Hepatocyte (in vitro differentiated cells): ENCODE data around the gene NXN. TPM values are rescaled to one million over a fixed set of nuclear protein-coding genes. Genes with fewer than 3 reads are reported as not detected.

Source experiments
- DNase-seq: peaks from one replicate; pipeline ENCODE4 v3.0.0-alpha.2; 2016; ENCODE audit warnings: low spot score
- H2AFZ ChIP-seq: fragments of 200-600 bp; sonication (generic); 2 replicates; pipeline ENCODE4 v1.6.0; 2016; ENCODE audit warnings: antibody characterized with exemption, mild to moderate bottlenecking
- H3K27ac ChIP-seq: fragments of 200-600 bp; sonication (generic); 2 replicates; pipeline ENCODE4 v1.5.1; 2016; ENCODE audit warnings: mild to moderate bottlenecking
- H3K27me3 ChIP-seq: fragments of 200-600 bp; sonication (generic); 2 replicates; pipeline ENCODE4 v1.6.1; 2016
- H3K36me3 ChIP-seq: fragments of 200-600 bp; sonication (generic); replicated peaks from 2 replicates; pipeline ENCODE4 v1.5.1; 2016; ENCODE audit warnings: low read depth; ENCODE audit not compliant: insufficient read depth
- H3K4me1 ChIP-seq: fragments of 200-600 bp; sonication (generic); 2 replicates; pipeline ENCODE4 v1.5.1; 2016; ENCODE audit warnings: mild to moderate bottlenecking, moderate library complexity; ENCODE audit not compliant: insufficient read depth
- H3K4me2 ChIP-seq: fragments of 200-600 bp; sonication (generic); 2 replicates; pipeline ENCODE4 v1.6.0; 2016
- H3K4me3 ChIP-seq: fragments of 200-600 bp; sonication (generic); 2 replicates; pipeline ENCODE4 v1.5.1; 2016; ENCODE audit warnings: mild to moderate bottlenecking
- H3K79me2 ChIP-seq: fragments of 200-600 bp; sonication (generic); 2 replicates; pipeline ENCODE4 v1.6.0; 2017; ENCODE audit warnings: mild to moderate bottlenecking
- H3K9me2 ChIP-seq: fragments of 200-600 bp; sonication (generic); replicated peaks from 2 replicates; pipeline ENCODE4 v1.6.0; 2017; ENCODE audit warnings: mild to moderate bottlenecking; ENCODE audit not compliant: insufficient read depth
- H3K9me3 ChIP-seq: fragments of 200-600 bp; sonication (generic); 2 replicates; pipeline ENCODE4 v1.5.1; 2016; ENCODE audit warnings: low read depth, mild to moderate bottlenecking
- H4K20me1 ChIP-seq: fragments of 200-600 bp; sonication (generic); 2 replicates; pipeline ENCODE4 v1.6.0; 2016; ENCODE audit warnings: mild to moderate bottlenecking; ENCODE audit not compliant: insufficient read depth, poor library complexity, severe bottlenecking
- EZH2 ChIP-seq: fragments of 200-600 bp; sonication (generic); IDR thresholded peaks from 2 replicates; pipeline ENCODE4 v1.6.1; 2016; ENCODE audit warnings: antibody characterized with exemption, mild to moderate bottlenecking, borderline replicate concordance
- EZH2phosphoT487 ChIP-seq: fragments of 200-600 bp; sonication (generic); IDR thresholded peaks from one replicate; pipeline ENCODE4 v1.6.1; 2018; ENCODE audit warnings: antibody characterized with exemption, mild to moderate bottlenecking, low read depth, moderate library complexity; ENCODE audit not compliant: unreplicated experiment, severe bottlenecking
- WGBS: methylation state at CpG from one replicate; pipeline ENCODE4 v1.1.6; 2016; ENCODE audit warnings: low lambda C conversion rate; ENCODE audit errors: missing lambda C conversion rate; 5-methylcytosine and 5-hydroxymethylcytosine counted together
- polyA plus RNA-seq: library from polyadenylated mRNA; unstranded; fragments of >200 nt; fragmentation: Nextera tagmentation; extraction: Ambion mirVana; gene quantifications from 2 replicates; pipeline ENCODE4 v1.2.1, GENCODE V29; 2016
- total RNA-seq: library from RNA; depleted of rRNA; stranded (reverse); fragments of >200 nt; gene quantifications from 2 replicates; pipeline ENCODE4 v1.2.3, GENCODE V29; 2014
- TF ChIP-seq, protein P1 (sequence below): fragments of 200-600 bp; sonication (generic); IDR thresholded peaks from 2 replicates; pipeline ENCODE4 v1.5.1; 2016; ENCODE audit warnings: antibody characterized with exemption, mild to moderate bottlenecking; ENCODE audit not compliant: poor library complexity

NXN gene
- total and polyA plus RNA-seq, 2 experiments from 2014 or later = 55.0 to 74.1 TPM

GRCh38 chr17:753418-753817, 226.2 kb downstream of the NXN start:
- H3K9me3 ChIP-seq = no peaks in the 10 kb centered on the region
- H3K4me3 ChIP-seq = no peak overlapping the region
- DNase-seq = no peak
- no peaks in the 10 kb centered on the region for H3K9me2 ChIP-seq
- WGBS = 90% methylated on average over 13 of the region's 13 CpGs
- TF ChIP-seq, protein P1, sequence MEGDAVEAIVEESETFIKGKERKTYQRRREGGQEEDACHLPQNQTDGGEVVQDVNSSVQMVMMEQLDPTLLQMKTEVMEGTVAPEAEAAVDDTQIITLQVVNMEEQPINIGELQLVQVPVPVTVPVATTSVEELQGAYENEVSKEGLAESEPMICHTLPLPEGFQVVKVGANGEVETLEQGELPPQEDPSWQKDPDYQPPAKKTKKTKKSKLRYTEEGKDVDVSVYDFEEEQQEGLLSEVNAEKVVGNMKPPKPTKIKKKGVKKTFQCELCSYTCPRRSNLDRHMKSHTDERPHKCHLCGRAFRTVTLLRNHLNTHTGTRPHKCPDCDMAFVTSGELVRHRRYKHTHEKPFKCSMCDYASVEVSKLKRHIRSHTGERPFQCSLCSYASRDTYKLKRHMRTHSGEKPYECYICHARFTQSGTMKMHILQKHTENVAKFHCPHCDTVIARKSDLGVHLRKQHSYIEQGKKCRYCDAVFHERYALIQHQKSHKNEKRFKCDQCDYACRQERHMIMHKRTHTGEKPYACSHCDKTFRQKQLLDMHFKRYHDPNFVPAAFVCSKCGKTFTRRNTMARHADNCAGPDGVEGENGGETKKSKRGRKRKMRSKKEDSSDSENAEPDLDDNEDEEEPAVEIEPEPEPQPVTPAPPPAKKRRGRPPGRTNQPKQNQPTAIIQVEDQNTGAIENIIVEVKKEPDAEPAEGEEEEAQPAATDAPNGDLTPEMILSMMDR = no peak
- no peak for TF ChIP-seq EZH2
- no peak for TF ChIP-seq EZH2phosphoT487
- H3K4me2 ChIP-seq = no peak overlapping the region
- H2AFZ ChIP-seq = no peak overlapping the region
- peaks cover 29% of the 10 kb centered on the region for H3K79me2 ChIP-seq
- no peaks in the 10 kb centered on the region for H3K27me3 ChIP-seq
- H3K4me1 ChIP-seq = peaks cover 14% of the 10 kb centered on the region
- no peaks in the 10 kb centered on the region for H4K20me1 ChIP-seq
- no peak overlapping the region for H3K27ac ChIP-seq
- H3K36me3 ChIP-seq = no peaks in the 10 kb centered on the region

- Histone ChIP-seq H4K20me1 (no peaks in the 10 kb centered on the region), H3K79me2 (peaks cover 33% of the 10 kb centered on the region), H3K27me3 (no peaks in the 10 kb centered on the region), H3K27ac (peak overlapping the region; percentile 86), H3K36me3 (no peaks in the 10 kb centered on the region), H3K4me1 (peaks cover 14% of the 10 kb centered on the region), H3K9me3 (no peaks in the 10 kb centered on the region), H3K9me2 (no peaks in the 10 kb centered on the region), H3K4me2 (peak overlapping the region; percentile 97), H2AFZ (peak overlapping the region; percentile 98), H3K4me3 (peak overlapping the region; percentile 91)
- peak; percentile 68 for DNase-seq
- 48% methylated on average over 31 of the region's 43 CpGs for WGBS
- no peak for TF ChIP-seq EZH2phosphoT487
- TF ChIP-seq, protein P1 = no peak
- TF ChIP-seq EZH2 = no peak
Measured at GRCh38 chr17:752620-753219, 226.9 kb downstream of the NXN start.

GRCh38 chr17:752002-752619, 227.5 kb downstream of the NXN start, which contains the start of gene GEMIN4:
Gene GEMIN4, minus strand, starts transcription at chr17:752264. Its CDS starts 122 bp downstream, at chr17:752142.
- peak within 1 kb of the TSS; percentile 86 for H3K27ac ChIP-seq
- H4K20me1 ChIP-seq = no peaks in the 10 kb centered on the region
- H3K4me2 ChIP-seq = peak within 1 kb of the TSS; percentile 97
- H3K9me3 ChIP-seq = no peaks in the 10 kb centered on the region
- peak within 1 kb of the TSS; percentile 98 for H2AFZ ChIP-seq
- H3K27me3 ChIP-seq = no peaks in the 10 kb centered on the region
- DNase-seq = peak; percentile 95
- TF ChIP-seq EZH2 (no peak), EZH2phosphoT487 (no peak)
- TF ChIP-seq, protein P1 = peak; percentile 99
- H3K4me1 ChIP-seq = peaks cover 14% of the 10 kb centered on the region
- H3K9me2 ChIP-seq = no peaks in the 10 kb centered on the region
- H3K4me3 ChIP-seq = peak within 1 kb of the TSS; percentile 91
- 1% methylated on average over 26 of the region's 87 CpGs for WGBS
- H3K36me3 ChIP-seq = no peaks in the 10 kb centered on the region
- peaks cover 36% of the 10 kb centered on the region for H3K79me2 ChIP-seq
